ENCODE measurements around the gene SLC18A2.

- TF ChIP-seq POLR2A (IDR thresholded peaks at IDR 0.05; ENCODE audit: low read depth, low read length) (no peak), TAF1 (IDR thresholded peaks at IDR 0.05; ENCODE audit: low read depth, low read length) (no peak), SPI1 (IDR thresholded peaks at IDR 0.05; ENCODE audit: low read depth, low read length) (no peak), PAX5 (IDR thresholded peaks at IDR 0.05; ENCODE audit: insufficient read depth, low read length, severe bottlenecking) (no peak), POLR2AphosphoS5 (IDR thresholded peaks at IDR 0.05; ENCODE audit: low read depth, low read length) (no peak)
Measured at GRCh38 chr10:117257721-117258120, 16.8 kb downstream of the SLC18A2 start.

All from GM12891 (cell line).